ENCODE measurements around the gene RSAD2.

The RSAD2 gene

GRCh38 chr2:6881516-6881915, 3.9 kb downstream of the RSAD2 start:
- no peak for TF ChIP-seq CTCF (IDR thresholded peaks at IDR 0.05; ENCODE audit: insufficient read depth, low read depth, low read length, missing control alignments)
- no peak for DNase-seq (ENCODE audit: low read depth)
- H3K4me3 ChIP-seq (ENCODE audit: low read length): no peak overlapping the region

GRCh38 chr2:6883448-6884122, 6.0 kb downstream of the RSAD2 start:
- no peak for TF ChIP-seq CTCF (IDR thresholded peaks at IDR 0.05; ENCODE audit: insufficient read depth, low read depth, low read length, missing control alignments)
- DNase-seq (ENCODE audit: low read depth): no peak
- H3K4me3 ChIP-seq (ENCODE audit: low read length): no peak overlapping the region

GRCh38 chr2:6885551-6885950, 8.0 kb downstream of the RSAD2 start:
- TF ChIP-seq CTCF (IDR thresholded peaks at IDR 0.05; ENCODE audit: insufficient read depth, low read depth, low read length, missing control alignments): no peak
- no peak for DNase-seq (ENCODE audit: low read depth)

GRCh38 chr2:6885968-6886367, 8.4 kb downstream of the RSAD2 start:
- H3K4me3 ChIP-seq (ENCODE audit: low read length): no peak overlapping the region
- no peak for TF ChIP-seq CTCF (IDR thresholded peaks at IDR 0.05; ENCODE audit: insufficient read depth, low read depth, low read length, missing control alignments)
- no peak for DNase-seq (ENCODE audit: low read depth)

More at GRCh38 chr2:6885551-6885950, 8.0 kb downstream of the RSAD2 start:
- H3K4me3 ChIP-seq (ENCODE audit: low read length): no peak overlapping the region

GRCh38 chr2:6887751-6888192, 10.2 kb downstream of the RSAD2 start:
- no peak for TF ChIP-seq CTCF (IDR thresholded peaks at IDR 0.05; ENCODE audit: insufficient read depth, low read depth, low read length, missing control alignments)
- DNase-seq (ENCODE audit: low read depth): no peak
- H3K4me3 ChIP-seq (ENCODE audit: low read length): no peak overlapping the region

- no peak for TF ChIP-seq CTCF (IDR thresholded peaks at IDR 0.05; ENCODE audit: insufficient read depth, low read depth, low read length, missing control alignments)
- DNase-seq (ENCODE audit: low read depth): no peak
- H3K4me3 ChIP-seq (ENCODE audit: low read length): no peak overlapping the region
Observed at GRCh38 chr2:6888724-6889123, 11.1 kb downstream of the RSAD2 start.

- H3K4me3 ChIP-seq (ENCODE audit: low read length): no peak overlapping the region
- no peak for DNase-seq (ENCODE audit: low read depth)
- no peak for TF ChIP-seq CTCF (IDR thresholded peaks at IDR 0.05; ENCODE audit: insufficient read depth, low read depth, low read length, missing control alignments)
Observed at GRCh38 chr2:6893876-6894482, 16.4 kb downstream of the RSAD2 start.
